ENCODE data around the gene DENND5B.
"Not testable (repeated sequence)": the region's sequence is repeated elsewhere in the genome, so short reads cannot be mapped to it uniquely, and the experiment has no call there.

The DENND5B gene

DNA sequence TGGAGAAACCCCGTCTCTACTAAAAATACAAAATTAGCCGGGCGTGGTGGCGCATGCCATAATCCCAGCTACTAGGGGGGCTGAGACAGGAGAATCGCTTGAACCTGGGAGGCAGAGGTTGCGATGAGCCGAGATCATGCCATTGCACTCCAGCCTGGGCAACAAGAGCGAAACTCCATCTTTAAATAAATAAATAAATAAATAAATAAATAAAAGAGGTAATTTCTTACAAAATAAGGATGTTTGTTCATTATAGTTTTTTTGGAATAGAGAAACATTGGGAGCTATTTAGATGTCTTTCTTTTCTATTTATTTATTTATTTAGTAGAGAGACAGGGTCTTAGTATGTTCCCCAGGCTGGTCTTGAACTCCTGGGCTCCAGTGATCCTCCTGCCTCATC is 213.7 kb downstream of the DENND5B start:
- DNase-seq (ENCODE audit: low spot score): not testable (repeated sequence)

DNA sequence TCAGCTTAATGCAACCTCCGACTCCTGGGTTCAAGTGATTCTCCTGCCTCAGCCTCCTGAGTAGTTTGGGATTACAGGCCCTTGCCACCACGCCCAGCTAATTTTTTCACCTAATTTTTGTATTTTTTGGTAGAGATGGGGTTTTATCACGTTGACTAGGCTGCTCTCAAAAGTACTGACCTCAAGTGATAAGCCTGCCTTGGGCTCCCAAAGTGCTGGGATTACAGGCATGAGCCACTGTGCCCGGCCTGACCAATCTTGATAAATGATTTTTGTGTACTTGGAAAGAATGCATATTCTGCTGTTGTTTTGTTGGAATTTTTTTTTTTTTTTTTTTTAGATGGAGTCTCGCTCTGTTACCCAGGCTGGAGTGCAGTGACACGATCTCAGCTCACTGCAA is 215.5 kb downstream of the DENND5B start:
- not testable (repeated sequence) for DNase-seq (ENCODE audit: low spot score)

DNA sequence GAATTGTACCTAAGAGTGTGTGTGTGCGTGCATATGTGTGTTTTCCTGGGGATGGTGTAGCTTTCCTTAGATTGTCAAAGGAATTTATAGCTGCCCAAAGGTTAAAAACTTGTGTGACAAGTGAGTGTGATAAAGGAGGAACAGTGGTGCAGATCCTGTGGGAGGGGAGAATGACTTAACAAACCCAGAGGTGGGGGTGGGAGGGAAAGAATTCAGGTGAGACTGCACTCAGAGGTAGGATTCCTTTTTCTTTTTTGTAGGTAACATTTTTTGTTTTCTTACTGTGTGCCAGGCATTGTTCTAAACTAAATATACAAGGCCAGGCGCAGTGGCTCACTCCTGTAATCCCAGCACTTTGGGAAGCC is 219.7 kb downstream of the DENND5B start:
- DNase-seq (ENCODE audit: low spot score): no peak

DNA sequence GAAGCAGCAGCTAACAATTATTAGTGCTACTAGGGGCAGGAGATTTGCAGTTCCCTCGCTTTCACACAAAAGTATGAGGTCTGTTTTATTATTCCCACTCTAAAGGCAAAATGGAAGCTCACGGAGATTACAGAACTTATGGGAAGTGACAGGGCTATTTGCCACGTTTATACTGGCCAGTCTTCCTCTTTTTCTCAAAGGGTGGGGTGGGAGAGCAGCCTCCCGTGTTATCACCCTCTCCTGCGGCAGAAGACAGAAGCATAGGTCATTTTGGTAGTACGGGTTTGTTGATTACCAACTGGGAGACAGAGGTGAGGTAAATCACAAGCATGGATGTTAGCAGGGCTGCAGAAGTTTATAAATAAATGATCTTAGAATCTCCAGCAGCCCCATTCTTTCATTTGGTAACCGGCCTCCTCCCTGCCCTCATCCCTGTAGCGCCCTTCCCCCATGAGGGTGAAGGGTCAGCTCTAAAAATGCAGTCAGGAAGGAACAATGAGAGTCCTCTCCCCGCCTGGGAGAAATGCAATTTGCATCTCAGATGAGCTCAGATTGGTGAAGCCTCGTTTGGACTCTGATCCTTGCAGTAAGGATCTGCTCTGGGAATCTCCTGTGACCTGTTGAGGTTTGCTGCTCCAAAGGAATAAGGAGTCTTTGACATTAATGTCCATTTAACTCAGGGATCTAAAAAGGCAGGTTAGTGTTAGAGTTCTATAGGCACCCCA is 220.2 kb downstream of the DENND5B start:
- DNase-seq (ENCODE audit: low spot score): no peak

DNA sequence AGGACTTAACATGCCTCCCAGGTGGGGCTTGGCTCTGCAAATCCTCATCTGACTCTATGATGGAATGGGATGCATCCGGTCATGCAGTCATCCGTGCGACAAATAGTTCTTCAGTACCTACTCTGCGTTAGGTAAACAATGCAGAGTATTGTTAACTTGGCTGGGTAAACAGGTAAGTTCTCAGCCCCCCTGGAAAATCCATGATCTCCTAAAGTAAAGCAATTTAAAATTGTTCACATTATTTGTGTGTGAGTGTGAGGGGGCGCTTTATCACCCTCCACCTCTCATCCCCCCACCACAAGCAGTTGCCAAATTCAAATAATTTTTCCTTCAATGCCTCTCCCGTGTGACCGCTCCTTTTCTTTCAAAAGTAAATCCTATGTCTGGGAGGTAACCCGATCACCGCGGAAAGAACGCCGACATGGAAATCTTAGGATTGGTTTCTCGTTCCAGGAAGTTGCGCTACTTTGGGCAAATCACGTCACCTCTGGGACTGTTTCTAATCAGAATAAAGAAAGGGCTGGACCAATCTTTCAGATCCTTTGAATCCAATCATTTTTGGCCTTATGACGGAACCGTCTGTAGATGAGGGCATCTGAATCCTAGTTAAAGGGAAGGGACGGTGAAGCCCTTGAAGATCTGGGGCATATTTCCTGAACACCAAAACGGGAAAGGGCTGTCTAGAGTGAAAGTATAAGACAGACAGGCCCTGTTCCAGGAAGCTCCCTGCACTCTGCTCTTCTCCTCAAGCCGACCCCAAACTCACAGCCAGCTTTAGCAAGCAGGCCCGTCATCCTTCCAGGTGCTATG is 221.0 kb downstream of the DENND5B start:
- no peak for DNase-seq (ENCODE audit: low spot score)

DNA sequence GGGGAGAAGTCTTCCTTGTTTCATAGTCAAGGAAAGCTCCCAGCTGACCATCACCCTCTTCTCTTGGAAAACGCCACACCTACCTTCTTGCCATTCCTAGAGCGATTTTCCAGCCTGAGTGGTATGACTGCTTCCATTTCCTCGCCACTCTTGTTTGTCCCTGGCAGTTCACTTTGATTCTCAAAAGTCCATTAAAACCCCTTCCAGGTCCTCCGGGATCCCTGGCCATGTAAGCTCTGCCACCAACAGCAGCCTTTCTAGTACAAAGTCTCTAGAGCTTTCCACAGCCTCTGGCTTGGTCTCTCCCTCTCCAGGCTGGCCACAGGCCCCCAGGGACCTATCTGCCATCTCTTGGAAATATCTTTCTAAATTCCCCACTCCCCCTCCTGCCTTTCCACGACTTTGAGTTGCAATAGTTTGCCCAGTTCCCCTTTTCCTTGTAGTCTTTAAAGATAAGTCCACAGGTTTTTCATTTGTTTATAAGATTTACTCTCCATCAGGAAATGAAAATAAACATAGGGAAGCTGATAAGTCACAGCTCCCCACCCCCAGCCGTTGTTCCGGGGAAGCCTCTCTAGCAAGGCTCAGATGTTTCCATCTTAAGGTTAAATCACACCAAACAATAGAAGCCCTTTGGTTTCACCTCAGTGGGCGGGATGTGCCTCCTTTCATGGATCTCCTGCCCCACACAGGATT is 222.1 kb downstream of the DENND5B start:
- DNase-seq (ENCODE audit: low spot score): no peak

DNA sequence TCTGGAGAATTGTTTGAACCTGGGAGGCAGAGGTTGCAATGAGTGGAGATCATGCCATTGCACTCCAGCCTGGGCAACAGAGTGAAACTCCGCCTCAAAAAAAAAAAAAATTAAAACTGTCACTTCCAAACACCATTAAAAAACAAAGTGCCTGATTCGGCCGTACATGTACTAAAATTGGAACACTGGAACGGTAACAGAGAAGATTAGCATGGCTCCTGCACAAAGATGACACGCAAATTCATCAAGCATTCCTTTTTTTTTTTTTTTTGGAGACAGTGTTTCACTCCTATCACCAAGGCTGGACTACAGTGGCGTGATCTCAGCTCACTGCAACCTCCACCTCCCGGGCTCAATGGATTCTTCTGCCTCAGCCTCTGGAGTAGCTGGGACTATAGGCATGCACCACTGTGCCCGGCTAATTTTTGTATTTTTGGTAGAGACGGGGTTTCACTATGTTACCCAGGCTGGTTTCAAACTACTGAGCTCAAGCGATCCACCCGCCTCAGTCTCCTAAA is 224.8 kb downstream of the DENND5B start:
- no peak for DNase-seq (ENCODE audit: low spot score)

DNA sequence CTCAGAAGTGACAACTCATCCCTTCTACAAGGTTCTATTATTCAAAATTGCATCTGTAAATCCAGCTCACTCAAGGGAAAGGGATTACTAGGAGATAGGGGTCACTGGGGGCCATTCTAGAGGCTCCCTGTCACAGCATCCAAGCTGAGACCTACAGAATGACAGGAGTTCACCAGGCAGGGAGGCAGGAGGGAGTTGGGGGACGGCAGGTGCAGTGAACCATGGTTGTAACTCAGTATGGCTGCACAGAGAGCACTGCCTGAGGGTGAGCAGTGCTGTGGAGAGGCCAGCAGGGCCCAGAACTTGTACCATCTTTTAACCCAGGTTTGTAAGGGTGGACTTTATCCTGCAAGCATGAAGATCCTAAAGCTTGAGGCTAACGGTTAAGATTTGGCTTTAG is 227.1 kb downstream of the DENND5B start:
- DNase-seq (ENCODE audit: low spot score): no peak

DNA sequence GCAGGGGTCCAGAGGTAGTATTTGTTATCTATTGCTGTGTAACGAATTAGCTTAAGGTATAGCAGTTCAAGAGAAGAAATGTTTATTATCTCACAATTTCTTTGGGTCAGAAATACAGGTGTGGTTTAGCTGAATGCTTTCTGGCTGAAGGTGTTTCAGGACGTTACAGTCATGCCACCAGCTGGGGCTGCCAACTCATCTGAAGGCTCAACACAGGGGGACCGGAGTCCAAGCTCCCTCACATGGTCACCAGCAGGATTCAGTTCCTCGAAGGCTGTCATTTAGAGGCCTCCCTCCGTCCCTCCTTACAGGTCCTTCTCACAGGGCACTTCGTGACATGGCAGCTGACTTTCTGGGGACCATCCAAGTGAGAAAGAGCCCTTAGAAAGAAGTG is 227.5 kb downstream of the DENND5B start:
- DNase-seq (ENCODE audit: low spot score): no peak

DNA sequence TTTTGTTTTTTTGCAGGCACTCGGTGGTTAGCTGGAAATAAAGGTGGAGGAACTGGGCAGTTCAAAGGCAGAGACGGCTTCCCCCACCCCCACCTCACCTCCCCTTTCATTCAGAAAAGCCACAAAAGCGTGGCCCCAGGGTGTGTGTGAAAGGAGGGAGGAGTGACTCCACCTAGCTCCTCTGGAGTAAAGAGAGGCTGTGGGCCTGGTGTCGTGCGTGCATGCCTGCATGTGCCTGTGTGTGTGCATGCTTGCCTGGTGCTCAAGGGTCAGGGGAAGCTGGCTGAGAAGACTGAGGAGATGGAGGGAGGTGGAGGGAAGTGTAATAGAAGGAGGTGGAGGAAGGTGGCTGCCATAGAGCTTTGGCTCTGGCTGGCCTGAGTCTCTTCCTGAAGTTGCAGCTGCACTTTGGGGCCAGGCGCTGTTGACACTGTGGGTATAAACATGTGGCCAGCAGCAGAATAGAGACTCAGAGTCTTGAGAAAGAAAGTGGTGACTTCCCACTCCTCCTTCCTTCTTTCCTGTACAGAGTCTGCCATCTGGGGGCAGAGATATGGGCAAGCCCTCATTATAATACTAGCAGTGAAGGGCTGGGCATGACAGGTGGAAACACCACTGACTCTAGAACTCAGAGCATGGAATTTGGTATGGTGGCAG is 228.0 kb downstream of the DENND5B start:
- no peak for DNase-seq (ENCODE audit: low spot score)

DNA sequence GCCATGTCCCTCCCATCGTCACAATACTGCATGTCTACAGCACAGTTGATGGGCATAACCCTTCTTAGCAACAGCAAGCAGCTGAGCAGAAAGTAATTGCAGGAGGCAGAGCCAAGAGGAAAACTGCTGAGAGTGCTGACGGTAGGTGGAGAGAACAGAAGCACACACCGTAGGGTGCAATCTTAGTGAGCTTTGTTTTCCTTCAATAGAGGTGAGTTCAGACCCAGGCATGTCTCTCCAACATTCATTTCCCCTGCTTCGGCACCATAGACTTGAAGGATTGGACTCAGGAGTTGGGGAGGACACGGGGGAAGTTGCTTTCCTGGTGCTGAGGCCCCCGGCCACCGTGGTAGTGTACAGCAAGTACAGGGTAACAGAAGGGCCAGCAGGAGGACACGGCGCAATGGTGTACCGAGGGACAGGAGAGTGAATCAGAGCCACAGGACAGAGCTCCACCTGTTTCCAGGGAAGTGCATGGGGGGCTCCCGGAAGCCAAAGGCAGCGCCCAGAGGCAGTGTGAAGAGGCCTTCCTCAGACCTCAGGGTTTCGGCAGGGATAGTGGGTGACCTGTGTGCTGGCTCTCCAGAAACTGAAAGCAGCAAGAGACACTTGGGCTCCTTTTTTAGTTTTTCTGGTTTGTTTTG is 228.7 kb downstream of the DENND5B start:
- DNase-seq (ENCODE audit: low spot score): no peak

DNA sequence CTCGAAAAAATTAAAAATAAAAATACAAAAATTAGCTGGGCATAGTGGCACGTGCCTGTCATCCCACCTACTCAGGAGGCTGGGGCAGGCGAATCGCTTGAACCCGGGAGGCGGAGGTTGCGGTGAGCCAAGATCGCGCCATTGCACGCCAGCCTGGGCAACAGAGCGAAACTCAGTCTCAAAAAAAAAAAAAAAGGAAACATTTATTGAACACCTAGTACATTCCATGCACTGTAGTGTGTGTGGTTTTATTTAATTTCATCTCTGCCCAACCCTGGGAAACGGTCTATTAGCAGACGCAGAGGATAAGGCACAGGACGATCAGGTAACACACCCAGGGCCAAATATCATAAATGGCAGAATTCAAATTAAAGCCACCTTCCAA is 229.2 kb downstream of the DENND5B start:
- DNase-seq (ENCODE audit: low spot score): no peak

DNA sequence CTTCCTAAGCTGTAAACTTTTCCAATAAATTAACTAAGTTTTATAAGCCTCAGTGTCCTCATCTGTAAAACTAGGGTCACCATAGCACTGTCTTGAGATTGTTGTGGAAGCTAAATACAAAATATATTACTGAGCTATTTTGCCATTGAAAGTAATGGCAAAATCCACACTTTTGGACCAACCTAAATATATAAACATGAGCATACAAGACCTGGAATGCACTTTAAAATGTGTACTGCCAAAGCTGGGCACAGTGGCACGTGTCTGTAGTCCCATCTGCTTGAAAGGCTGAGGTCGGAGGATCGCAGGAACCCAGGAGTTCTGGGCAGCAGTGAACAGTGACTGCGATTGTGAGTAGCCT is 235.2 kb downstream of the DENND5B start:
- DNase-seq (ENCODE audit: low spot score): no peak

DNA sequence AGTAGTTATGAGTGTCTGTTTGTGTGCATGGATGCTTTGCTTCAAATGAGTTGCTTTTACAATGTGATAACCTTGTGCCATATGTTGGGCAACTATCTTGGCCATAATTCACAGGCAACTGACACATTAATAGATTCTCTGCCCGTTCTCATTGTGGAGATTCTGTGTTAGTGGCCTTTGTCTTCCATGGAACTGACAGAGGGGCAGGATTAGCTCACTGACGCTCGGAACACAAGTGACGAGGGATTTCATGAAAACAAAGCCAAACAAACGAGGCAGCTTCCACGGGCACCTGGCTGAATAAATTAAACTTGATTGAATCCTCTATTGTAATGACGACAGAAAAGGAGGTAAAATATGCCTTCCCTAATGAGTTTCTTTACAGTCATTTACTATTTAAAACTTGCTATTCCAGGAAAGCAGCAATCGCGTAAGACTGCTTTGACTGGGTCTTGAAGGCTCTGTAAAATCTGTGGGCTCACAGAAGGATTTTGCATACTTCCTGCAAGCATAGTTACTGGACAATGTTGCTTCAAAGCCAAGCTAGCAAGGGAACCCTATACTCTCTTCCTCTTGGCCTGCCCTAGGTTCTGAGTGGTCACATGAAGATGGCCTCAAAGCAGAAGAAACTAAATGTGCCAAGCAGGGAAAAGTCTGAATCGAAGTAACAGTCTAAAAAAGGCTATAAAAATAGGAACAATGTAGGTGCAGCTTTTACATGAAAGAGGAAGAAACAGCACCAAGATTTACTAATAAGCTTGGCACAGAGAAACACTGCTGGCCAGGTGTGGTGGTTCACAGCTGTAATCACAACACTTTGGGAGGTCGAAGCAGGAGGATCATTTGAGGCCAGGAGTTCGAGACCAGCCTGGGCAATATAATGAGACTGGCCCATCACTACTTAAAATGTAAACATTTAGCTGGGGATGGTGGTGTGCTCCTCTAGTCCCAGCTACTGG is 236.9 kb downstream of the DENND5B start:
- no peak for DNase-seq (ENCODE audit: low spot score)

DNA sequence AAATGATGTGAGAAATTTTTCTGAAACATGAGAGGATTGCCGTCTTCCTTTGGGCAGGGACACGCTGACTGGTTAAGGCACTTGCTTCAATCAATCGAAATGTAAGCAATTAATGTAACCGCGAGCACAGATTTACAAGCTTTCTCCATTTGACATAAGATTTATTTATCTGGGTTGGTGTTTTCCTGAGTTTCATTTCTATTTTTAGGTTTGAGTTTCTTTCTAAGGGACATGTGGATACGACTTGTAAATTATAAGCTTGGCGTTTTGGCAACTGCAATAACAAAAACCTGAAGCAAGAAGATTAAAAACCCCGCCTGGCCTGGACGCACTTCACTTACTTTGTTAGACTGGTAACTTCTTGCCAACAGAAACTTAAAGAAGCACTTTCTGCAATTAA is 244.7 kb downstream of the DENND5B start:
- no peak for DNase-seq (ENCODE audit: low spot score)

DNA sequence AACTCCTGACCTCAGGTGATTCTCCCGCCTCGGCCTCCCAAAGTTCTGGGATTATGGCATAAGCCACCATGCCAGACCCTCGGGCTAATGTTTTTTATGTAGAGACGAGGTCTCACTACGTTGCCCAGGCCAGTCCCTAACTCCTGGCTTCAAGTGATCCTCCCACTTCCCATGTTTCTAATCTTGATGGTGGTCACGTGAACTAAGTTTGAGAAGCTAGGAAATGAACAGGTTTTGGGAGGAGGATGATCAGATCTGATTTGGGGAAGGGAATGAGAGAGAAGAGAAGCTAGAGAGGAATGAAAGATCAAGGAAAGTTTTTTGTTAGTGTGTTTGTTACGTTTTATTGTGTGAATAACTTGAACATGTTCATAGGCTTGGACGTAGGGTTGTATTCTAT is 247.8 kb downstream of the DENND5B start:
- DNase-seq (ENCODE audit: low spot score): no peak

DNA sequence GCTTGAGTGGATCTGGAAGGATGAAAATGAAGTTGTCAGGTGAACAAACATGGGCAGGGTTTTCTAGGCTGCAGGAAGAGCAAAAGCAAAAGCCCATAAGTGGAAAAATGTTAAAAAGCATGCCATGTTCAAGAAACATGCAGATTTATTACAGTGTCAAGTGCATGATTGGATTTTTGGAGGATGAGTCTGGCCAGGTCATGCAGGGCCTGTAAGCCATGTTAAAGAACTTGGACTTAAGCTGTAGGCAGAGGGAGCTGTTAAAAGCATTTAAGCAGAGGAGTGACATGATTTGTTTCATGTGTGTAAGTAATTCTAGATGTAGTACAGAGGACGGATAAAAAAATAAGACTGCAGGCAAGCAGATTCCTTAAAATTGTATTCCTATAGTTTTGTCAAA is 248.7 kb downstream of the DENND5B start:
- no peak for DNase-seq (ENCODE audit: low spot score)

DNA sequence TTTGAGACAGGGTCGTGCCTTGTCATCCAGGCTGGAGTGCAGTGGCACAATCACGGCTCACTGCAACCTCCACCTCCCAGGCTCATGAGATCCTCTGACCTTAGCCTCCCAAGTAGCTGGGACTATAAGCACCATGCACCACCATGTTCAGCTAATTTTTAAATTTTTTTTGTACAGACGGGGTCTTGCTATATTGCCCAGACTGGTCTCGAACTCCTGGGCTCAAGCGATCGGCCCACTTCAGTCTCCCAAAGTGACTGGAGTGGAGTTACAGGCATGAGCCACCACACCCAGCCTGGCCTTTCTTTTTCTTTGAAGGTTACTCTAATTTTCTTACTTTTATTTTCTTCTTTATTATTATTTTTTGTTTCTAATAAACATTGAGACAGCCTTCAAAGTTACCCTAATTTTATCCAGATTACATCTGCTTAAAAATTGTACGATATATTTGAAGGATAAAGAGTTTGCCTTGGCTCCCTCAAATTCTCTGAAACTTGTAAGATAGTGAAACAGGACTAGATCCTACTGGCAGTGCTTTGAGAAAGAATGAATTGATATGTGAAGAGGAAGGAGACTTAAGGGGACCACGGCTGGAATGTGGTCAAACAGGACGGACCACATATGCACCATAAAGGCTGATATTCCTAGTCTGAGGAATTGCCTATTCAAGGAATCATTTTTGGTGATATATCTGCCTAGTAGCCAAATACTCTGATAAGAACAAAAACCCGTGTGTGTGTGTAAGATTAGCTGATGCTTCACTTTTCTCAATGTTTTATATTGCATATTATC is 250.9 kb downstream of the DENND5B start:
- DNase-seq (ENCODE audit: low spot score): no peak

DNA sequence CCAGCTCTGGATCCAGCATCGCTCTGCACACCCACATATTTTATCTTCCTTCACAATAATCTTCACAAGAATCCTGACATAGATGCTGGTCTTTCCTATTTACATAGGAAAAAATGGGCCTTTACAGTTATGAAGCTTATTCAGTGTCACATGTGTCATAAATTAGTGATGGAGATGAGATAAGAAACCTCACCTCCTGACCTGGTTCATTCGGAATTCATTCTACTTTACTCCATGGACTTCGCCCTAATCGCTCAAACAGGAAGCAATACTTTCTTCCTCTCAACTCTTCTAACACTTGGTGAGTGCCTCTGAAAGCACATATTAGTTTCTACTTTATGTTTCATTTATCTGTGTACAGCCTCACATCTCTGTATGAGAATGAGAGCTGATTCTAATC is 253.0 kb downstream of the DENND5B start:
- no peak for DNase-seq (ENCODE audit: low spot score)
